SK-N-SH (cell line): ENCODE measurements around the gene IPO8. TPM values are rescaled to one million over a fixed set of nuclear protein-coding genes. Genes with fewer than 3 reads are reported as not detected.

Source experiments
- CTCF ChIA-PET: fragments of 300-600, 350-600 bp; formaldehyde crosslinking; extraction: SDS; loops from one replicate; lab custom pipeline; 2021; lab: Yijun Ruan, JAX
- POLR2A ChIA-PET: fragments of 350-600 bp; sonication (Branson Sonifier 250); formaldehyde crosslinking; extraction: SDS; loops from one replicate; lab custom pipeline; 2020; ENCODE audit warnings: antibody characterized with exemption, inconsistent platforms; lab: Yijun Ruan, JAX
- DNase-seq: peaks from one replicate; pipeline ENCODE4 v3.0.0; 2012
- H2AFZ ChIP-seq: fragments of 200-600 bp; sonication (generic); 2 replicates; pipeline ENCODE4 v1.8.1; 2016; ENCODE audit warnings: antibody characterized with exemption, mild to moderate bottlenecking, low read depth
- H3F3A ChIP-seq: fragments of 200-600 bp; sonication (generic); replicated peaks from 2 replicates; pipeline ENCODE3; 2016; ENCODE audit warnings: antibody characterized with exemption, mild to moderate bottlenecking; ENCODE audit not compliant: insufficient read depth
- H3K27ac ChIP-seq, 2 experiments: fragments of 200-500 bp in 1 of 2; fragments of 200-600 bp in 1 of 2; sonication (Bioruptor generic) in 1 of 2; sonication (generic), shearing (Covaris generic) in 1 of 2; 2 replicates each; pipeline versions ENCODE4 v1.5.1 to v1.6.1; 2014 to 2016; ENCODE audit warnings: low read depth in 2 of 2, inconsistent platforms in 1 of 2, low read length in 1 of 2, mild to moderate bottlenecking in 1 of 2, mixed read lengths in 1 of 2
- H3K27me3 ChIP-seq: fragments of 200-600 bp; sonication (generic), shearing (Covaris generic); 2 replicates; pipeline ENCODE4 v1.6.1; 2016; ENCODE audit warnings: mixed run types; ENCODE audit not compliant: insufficient read depth
- H3K36me3 ChIP-seq, 2 experiments: fragments of 200-500 bp in 1 of 2; fragments of 200-600 bp in 1 of 2; sonication (Bioruptor generic) in 1 of 2; sonication (generic) in 1 of 2; replicated peaks in 1 of 2; 2 replicates each; pipeline versions ENCODE3 to v1.5.1; 2014 to 2016; ENCODE audit warnings: low read length in 1 of 2, mild to moderate bottlenecking in 1 of 2; ENCODE audit not compliant: insufficient read depth in 2 of 2, control insufficient read depth in 1 of 2
- H3K4me1 ChIP-seq, 2 experiments: fragments of 200-500 bp in 1 of 2; fragments of 200-600 bp in 1 of 2; sonication (Bioruptor generic) in 1 of 2; sonication (generic), shearing (Covaris generic) in 1 of 2; 2 replicates each; pipeline versions ENCODE4 v1.5.1 to v1.6.1; 2014 to 2016; ENCODE audit warnings: low read depth in 1 of 2, low read length in 1 of 2, mixed run types in 1 of 2; ENCODE audit not compliant: insufficient read depth in 2 of 2, control insufficient read depth in 1 of 2
- H3K4me2 ChIP-seq: fragments of 200-600 bp; sonication (generic), shearing (Covaris generic); 2 replicates; pipeline ENCODE4 v1.6.1; 2017; ENCODE audit warnings: mixed run types
- H3K4me3 ChIP-seq, 2 experiments: fragments of 200-500 bp in 1 of 2; fragments of 200-600 bp in 1 of 2; sonication (Bioruptor generic) in 1 of 2; sonication (generic), shearing (Covaris generic) in 1 of 2; 2 replicates each; pipeline versions ENCODE4 v1.5.1 to v1.8.1; 2014 to 2016; ENCODE audit warnings: low read depth in 2 of 2, inconsistent platforms in 1 of 2, low read length in 1 of 2, mild to moderate bottlenecking in 1 of 2, mixed read lengths in 1 of 2, moderate library complexity in 1 of 2
- H3K79me2 ChIP-seq: fragments of 200-600 bp; sonication (generic); 2 replicates; pipeline ENCODE4 v1.8.1; 2017; ENCODE audit warnings: mild to moderate bottlenecking; ENCODE audit not compliant: insufficient read depth
- H3K9ac ChIP-seq: fragments of 200-600 bp; sonication (generic); 2 replicates; pipeline ENCODE4 v1.6.1; 2017; ENCODE audit warnings: mixed run types
- H3K9me2 ChIP-seq: fragments of 200-600 bp; sonication (generic); 2 replicates; pipeline ENCODE4 v1.6.1; 2017; ENCODE audit warnings: mixed run types
- H3K9me3 ChIP-seq: fragments of 200-600 bp; sonication (generic); 2 replicates; pipeline ENCODE4 v1.6.1; 2017; ENCODE audit warnings: mixed run types, mild to moderate bottlenecking, moderate library complexity
- H4K20me1 ChIP-seq: fragments of 200-600 bp; sonication (generic); 2 replicates; pipeline ENCODE4 v1.6.1; 2017; ENCODE audit warnings: mild to moderate bottlenecking, mixed run types; ENCODE audit not compliant: insufficient read depth
- ELF1 ChIP-seq: IDR thresholded peaks from 2 replicates; pipeline ENCODE4 v1.4.0; 2012
- EP300 ChIP-seq, 2 experiments: IDR thresholded peaks; 2 replicates each; pipeline versions ENCODE4 v1.4.0 to v1.6.1; 2012; ENCODE audit warnings: borderline replicate concordance in 1 of 2, low read depth in 1 of 2, low read length in 1 of 2
- EZH2phosphoT487 ChIP-seq: fragments of 200-600 bp; sonication (generic); IDR thresholded peaks from 2 replicates; pipeline ENCODE4 v1.6.1; 2017; ENCODE audit warnings: low read depth, mixed run types, mild to moderate bottlenecking, antibody characterized with exemption, moderate library complexity, borderline replicate concordance
- FOXJ3 ChIP-seq: sonication (generic); formaldehyde crosslinking; IDR thresholded peaks from 2 replicates; pipeline ENCODE4 v1.5.1; 2020; ENCODE audit warnings: mild to moderate bottlenecking, missing genetic modification reagents
- MEF2A ChIP-seq: IDR thresholded peaks from 2 replicates; pipeline ENCODE4 v1.4.0; 2012; ENCODE audit warnings: low read depth, borderline replicate concordance
- MXI1 ChIP-seq: IDR thresholded peaks from 2 replicates; pipeline ENCODE4 v1.6.1; 2012; ENCODE audit warnings: mild to moderate bottlenecking, low read depth, low read length, improper control_type of control experiment
- NRF1 ChIP-seq: IDR thresholded peaks from 2 replicates; pipeline ENCODE4 v1.6.1; 2012; ENCODE audit warnings: low read depth, mild to moderate bottlenecking, low read length
- POLR2AphosphoS5 ChIP-seq: IDR thresholded peaks from 2 replicates; pipeline ENCODE4 v1.6.1; 2012; ENCODE audit warnings: low read depth, low read length
- RAD21 ChIP-seq: IDR thresholded peaks from 2 replicates; pipeline ENCODE4 v1.6.1; 2012; ENCODE audit warnings: mild to moderate bottlenecking, low read length
- RFX5 ChIP-seq: IDR thresholded peaks from 2 replicates; pipeline ENCODE4 v1.6.1; 2012; ENCODE audit warnings: mild to moderate bottlenecking, improper control_type of control experiment, low read length
- RXRA ChIP-seq: IDR thresholded peaks from 2 replicates; pipeline ENCODE4 v1.4.0; 2012; ENCODE audit warnings: low read depth, mild to moderate bottlenecking, borderline replicate concordance
- TCF12 ChIP-seq: IDR thresholded peaks from 2 replicates; pipeline ENCODE4 v1.4.0; 2012
- TEAD4 ChIP-seq: IDR thresholded peaks from 2 replicates; pipeline ENCODE4 v1.4.0; 2012; ENCODE audit warnings: mild to moderate bottlenecking, borderline replicate concordance; ENCODE audit not compliant: insufficient read depth
- YY1 ChIP-seq: IDR thresholded peaks from 2 replicates; pipeline ENCODE4 v1.4.0; 2012; ENCODE audit warnings: low read depth, mild to moderate bottlenecking
- WGBS: methylation state at CpG from one replicate; pipeline ENCODE4 v1.1.6; 2017; ENCODE audit warnings: low lambda C conversion rate; 5-methylcytosine and 5-hydroxymethylcytosine counted together
- polyA plus RNA-seq, 3 experiments: library from polyadenylated mRNA; depleted of rRNA; stranded (reverse); fragments of >200 nt; gene quantifications; 2 replicates each; pipeline ENCODE4 v1.2.3, GENCODE V29; 2012
- TF ChIP-seq, protein P1 (sequence below): IDR thresholded peaks from 2 replicates; pipeline ENCODE4 v1.4.0; 2012; ENCODE audit warnings: low read depth, borderline replicate concordance
- TF ChIP-seq, protein P2 (sequence below): fragments of 150-350 bp; IDR thresholded peaks from 2 replicates; pipeline ENCODE4 v1.6.1; 2016; ENCODE audit warnings: mild to moderate bottlenecking, low read depth, low read length
- TF ChIP-seq, protein P3 (sequence below): fragments of 200-600 bp; sonication (generic); IDR thresholded peaks from 2 replicates; pipeline ENCODE4 v1.6.1; 2017; ENCODE audit warnings: antibody characterized with exemption, mild to moderate bottlenecking, moderate library complexity
- TF ChIP-seq, protein P4 (sequence below): fragments of 150-350 bp; IDR thresholded peaks from 2 replicates; pipeline ENCODE4 v1.6.1; 2017; ENCODE audit warnings: antibody characterized with exemption, low read length, low read depth, borderline replicate concordance
- TF ChIP-seq, protein P5 (sequence below): IDR thresholded peaks from 2 replicates; pipeline ENCODE4; 2012

The IPO8 gene
- polyA plus RNA-seq, 1 of the 3 experiments (the other 2 are of a cell fraction) = 5.8 TPM

DNA sequence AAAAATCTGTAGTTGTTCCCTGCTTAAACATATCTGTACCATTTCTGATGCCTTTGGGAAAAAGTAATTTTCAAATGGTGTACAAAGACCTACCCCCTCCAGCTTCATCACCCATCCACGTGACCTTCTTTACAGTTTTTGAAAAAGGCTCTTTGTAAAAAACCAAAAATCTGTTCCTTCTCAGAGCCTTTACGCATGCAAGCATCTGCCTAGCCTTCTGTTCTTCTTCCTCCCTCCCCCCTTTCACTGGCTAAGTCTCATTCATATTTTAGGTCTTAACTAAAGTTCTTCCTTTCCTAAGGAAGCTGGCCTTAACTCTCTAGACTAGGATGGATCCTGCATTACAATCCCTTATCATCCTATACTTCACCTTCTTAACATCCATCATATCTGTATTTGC lies 48.7 kb upstream of the IPO8 start:
- CTCF ChIA-PET = interaction anchor here (3.0 kb wide), 1 partner anchor 9 kb away, joined by 14 read pairs; no protein-coding TSS in a partner anchor
- TF ChIP-seq YY1 (no peak), TEAD4 (no peak), RXRA (no peak), EZH2phosphoT487 (no peak), RFX5 (no peak)
- TF ChIP-seq, protein P1, sequence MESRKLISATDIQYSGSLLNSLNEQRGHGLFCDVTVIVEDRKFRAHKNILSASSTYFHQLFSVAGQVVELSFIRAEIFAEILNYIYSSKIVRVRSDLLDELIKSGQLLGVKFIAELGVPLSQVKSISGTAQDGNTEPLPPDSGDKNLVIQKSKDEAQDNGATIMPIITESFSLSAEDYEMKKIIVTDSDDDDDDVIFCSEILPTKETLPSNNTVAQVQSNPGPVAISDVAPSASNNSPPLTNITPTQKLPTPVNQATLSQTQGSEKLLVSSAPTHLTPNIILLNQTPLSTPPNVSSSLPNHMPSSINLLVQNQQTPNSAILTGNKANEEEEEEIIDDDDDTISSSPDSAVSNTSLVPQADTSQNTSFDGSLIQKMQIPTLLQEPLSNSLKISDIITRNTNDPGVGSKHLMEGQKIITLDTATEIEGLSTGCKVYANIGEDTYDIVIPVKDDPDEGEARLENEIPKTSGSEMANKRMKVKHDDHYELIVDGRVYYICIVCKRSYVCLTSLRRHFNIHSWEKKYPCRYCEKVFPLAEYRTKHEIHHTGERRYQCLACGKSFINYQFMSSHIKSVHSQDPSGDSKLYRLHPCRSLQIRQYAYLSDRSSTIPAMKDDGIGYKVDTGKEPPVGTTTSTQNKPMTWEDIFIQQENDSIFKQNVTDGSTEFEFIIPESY = no peak
- TF ChIP-seq, protein P2, sequence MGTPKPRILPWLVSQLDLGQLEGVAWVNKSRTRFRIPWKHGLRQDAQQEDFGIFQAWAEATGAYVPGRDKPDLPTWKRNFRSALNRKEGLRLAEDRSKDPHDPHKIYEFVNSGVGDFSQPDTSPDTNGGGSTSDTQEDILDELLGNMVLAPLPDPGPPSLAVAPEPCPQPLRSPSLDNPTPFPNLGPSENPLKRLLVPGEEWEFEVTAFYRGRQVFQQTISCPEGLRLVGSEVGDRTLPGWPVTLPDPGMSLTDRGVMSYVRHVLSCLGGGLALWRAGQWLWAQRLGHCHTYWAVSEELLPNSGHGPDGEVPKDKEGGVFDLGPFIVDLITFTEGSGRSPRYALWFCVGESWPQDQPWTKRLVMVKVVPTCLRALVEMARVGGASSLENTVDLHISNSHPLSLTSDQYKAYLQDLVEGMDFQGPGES = no peak
- H3K4me1 ChIP-seq = no peaks in the 10 kb centered on the region
- 100% methylated on average over 2 of the region's 2 CpGs for WGBS
- no peak for DNase-seq
- POLR2A ChIA-PET = no interaction called here
- H3K27me3 ChIP-seq = no peaks in the 10 kb centered on the region
- H3K36me3 ChIP-seq = peaks cover 25 to 56% of the 10 kb centered on the region in 2 experiments
- H3K9me2 ChIP-seq = no peaks in the 10 kb centered on the region
- H3K9me3 ChIP-seq = no peaks in the 10 kb centered on the region
- H4K20me1 ChIP-seq = peaks cover 23% of the 10 kb centered on the region
- no peak overlapping the region for H3K9ac ChIP-seq
- no peak overlapping the region for H3K27ac ChIP-seq
- no peak overlapping the region for H3K4me2 ChIP-seq
- peaks cover 99% of the 10 kb centered on the region for H3K79me2 ChIP-seq
- no peak overlapping the region for H2AFZ ChIP-seq
- no peaks in the 10 kb centered on the region for H3F3A ChIP-seq
- no peak overlapping the region for H3K4me3 ChIP-seq

DNA sequence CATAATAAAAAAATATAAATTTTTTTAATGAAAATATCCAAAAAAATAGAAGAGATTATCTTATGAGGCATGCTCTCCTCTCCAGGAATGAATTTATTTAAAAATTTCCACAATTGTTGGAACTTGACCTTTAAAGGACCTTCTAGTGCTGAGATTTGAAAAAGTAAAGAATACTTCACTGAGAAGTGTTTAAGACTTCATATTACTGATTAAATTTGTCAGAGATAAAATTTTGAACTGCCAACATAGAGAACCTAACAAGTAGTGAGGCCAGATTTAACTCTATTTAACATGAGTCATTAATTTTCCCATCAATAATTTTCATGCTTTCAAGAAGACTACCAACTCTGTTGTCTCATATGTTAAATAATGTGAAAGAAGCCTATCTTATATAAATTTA lies 44.6 kb upstream of the IPO8 start:
- DNase-seq = no peak
- Histone ChIP-seq H4K20me1 (peaks cover 13% of the 10 kb centered on the region), H3K4me3 (no peak overlapping the region), H3F3A (peaks cover 1% of the 10 kb centered on the region), H2AFZ (no peak overlapping the region), H3K9me3 (no peaks in the 10 kb centered on the region), H3K79me2 (peaks cover 98% of the 10 kb centered on the region), H3K27me3 (no peaks in the 10 kb centered on the region), H3K4me2 (no peak overlapping the region), H3K9me2 (no peaks in the 10 kb centered on the region), H3K27ac (no peak overlapping the region), H3K9ac (no peak overlapping the region), H3K36me3 (peaks cover 12 to 60% of the 10 kb centered on the region in 2 experiments), H3K4me1 (no peaks in the 10 kb centered on the region)
- TF ChIP-seq FOXJ3 = no peak
- TF ChIP-seq MEF2A = no peak
- no peak for TF ChIP-seq EP300 (IDR thresholded peaks at IDR 0.05; ENCODE audit: borderline replicate concordance in 1 of 2, low read depth in 1 of 2, low read length in 1 of 2)
- TF ChIP-seq, protein P3, sequence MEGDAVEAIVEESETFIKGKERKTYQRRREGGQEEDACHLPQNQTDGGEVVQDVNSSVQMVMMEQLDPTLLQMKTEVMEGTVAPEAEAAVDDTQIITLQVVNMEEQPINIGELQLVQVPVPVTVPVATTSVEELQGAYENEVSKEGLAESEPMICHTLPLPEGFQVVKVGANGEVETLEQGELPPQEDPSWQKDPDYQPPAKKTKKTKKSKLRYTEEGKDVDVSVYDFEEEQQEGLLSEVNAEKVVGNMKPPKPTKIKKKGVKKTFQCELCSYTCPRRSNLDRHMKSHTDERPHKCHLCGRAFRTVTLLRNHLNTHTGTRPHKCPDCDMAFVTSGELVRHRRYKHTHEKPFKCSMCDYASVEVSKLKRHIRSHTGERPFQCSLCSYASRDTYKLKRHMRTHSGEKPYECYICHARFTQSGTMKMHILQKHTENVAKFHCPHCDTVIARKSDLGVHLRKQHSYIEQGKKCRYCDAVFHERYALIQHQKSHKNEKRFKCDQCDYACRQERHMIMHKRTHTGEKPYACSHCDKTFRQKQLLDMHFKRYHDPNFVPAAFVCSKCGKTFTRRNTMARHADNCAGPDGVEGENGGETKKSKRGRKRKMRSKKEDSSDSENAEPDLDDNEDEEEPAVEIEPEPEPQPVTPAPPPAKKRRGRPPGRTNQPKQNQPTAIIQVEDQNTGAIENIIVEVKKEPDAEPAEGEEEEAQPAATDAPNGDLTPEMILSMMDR = no peak
- TF ChIP-seq NRF1 = no peak
- TF ChIP-seq EZH2phosphoT487 = no peak
- no peak for TF ChIP-seq ELF1
- TF ChIP-seq, protein P4, sequence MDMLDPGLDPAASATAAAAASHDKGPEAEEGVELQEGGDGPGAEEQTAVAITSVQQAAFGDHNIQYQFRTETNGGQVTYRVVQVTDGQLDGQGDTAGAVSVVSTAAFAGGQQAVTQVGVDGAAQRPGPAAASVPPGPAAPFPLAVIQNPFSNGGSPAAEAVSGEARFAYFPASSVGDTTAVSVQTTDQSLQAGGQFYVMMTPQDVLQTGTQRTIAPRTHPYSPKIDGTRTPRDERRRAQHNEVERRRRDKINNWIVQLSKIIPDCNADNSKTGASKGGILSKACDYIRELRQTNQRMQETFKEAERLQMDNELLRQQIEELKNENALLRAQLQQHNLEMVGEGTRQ = no peak
- TF ChIP-seq RFX5 = no peak
- no peak for TF ChIP-seq RAD21
- TF ChIP-seq TCF12 = no peak
- no peak for TF ChIP-seq MXI1
- TF ChIP-seq TEAD4 = no peak
- TF ChIP-seq POLR2AphosphoS5 = no peak
- TF ChIP-seq, protein P5, sequence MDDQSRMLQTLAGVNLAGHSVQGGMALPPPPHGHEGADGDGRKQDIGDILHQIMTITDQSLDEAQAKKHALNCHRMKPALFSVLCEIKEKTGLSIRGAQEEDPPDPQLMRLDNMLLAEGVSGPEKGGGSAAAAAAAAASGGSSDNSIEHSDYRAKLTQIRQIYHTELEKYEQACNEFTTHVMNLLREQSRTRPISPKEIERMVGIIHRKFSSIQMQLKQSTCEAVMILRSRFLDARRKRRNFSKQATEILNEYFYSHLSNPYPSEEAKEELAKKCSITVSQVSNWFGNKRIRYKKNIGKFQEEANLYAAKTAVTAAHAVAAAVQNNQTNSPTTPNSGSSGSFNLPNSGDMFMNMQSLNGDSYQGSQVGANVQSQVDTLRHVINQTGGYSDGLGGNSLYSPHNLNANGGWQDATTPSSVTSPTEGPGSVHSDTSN = no peak
- ChIA-PET POLR2A (no interaction called here), CTCF (interaction anchor here (1.1 to 1.2 kb wide), 2 partner anchors 13 to 18 kb away, joined by 3 read pairs; no protein-coding TSS in a partner anchor)
